ENCODE data around the gene SLC47A2. TPM values are rescaled to one million over a fixed set of nuclear protein-coding genes. Genes with fewer than 3 reads are reported as not detected.

The SLC47A2 gene
- total and polyA plus RNA-seq, 2 of the 13 experiments (the other 11 are each of a cell fraction or from before 2014, with no cell fraction given): 0.04 TPM; not detected in 1

DNA sequence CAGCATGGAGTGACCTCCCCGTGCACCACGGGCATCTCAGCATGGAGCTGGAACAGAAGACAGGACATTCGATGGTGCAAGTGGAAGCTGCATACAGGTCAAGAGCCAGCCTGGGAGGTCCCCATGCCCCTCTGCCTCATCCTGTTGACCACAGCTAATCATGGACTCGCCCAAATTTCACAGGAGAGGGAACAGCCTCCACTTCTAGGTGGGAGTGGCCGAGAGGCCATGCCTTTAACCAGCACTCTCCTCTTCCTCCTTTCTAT, 3.8 kb upstream of the SLC47A2 start (continued):
- TF ChIP-seq, protein P1, sequence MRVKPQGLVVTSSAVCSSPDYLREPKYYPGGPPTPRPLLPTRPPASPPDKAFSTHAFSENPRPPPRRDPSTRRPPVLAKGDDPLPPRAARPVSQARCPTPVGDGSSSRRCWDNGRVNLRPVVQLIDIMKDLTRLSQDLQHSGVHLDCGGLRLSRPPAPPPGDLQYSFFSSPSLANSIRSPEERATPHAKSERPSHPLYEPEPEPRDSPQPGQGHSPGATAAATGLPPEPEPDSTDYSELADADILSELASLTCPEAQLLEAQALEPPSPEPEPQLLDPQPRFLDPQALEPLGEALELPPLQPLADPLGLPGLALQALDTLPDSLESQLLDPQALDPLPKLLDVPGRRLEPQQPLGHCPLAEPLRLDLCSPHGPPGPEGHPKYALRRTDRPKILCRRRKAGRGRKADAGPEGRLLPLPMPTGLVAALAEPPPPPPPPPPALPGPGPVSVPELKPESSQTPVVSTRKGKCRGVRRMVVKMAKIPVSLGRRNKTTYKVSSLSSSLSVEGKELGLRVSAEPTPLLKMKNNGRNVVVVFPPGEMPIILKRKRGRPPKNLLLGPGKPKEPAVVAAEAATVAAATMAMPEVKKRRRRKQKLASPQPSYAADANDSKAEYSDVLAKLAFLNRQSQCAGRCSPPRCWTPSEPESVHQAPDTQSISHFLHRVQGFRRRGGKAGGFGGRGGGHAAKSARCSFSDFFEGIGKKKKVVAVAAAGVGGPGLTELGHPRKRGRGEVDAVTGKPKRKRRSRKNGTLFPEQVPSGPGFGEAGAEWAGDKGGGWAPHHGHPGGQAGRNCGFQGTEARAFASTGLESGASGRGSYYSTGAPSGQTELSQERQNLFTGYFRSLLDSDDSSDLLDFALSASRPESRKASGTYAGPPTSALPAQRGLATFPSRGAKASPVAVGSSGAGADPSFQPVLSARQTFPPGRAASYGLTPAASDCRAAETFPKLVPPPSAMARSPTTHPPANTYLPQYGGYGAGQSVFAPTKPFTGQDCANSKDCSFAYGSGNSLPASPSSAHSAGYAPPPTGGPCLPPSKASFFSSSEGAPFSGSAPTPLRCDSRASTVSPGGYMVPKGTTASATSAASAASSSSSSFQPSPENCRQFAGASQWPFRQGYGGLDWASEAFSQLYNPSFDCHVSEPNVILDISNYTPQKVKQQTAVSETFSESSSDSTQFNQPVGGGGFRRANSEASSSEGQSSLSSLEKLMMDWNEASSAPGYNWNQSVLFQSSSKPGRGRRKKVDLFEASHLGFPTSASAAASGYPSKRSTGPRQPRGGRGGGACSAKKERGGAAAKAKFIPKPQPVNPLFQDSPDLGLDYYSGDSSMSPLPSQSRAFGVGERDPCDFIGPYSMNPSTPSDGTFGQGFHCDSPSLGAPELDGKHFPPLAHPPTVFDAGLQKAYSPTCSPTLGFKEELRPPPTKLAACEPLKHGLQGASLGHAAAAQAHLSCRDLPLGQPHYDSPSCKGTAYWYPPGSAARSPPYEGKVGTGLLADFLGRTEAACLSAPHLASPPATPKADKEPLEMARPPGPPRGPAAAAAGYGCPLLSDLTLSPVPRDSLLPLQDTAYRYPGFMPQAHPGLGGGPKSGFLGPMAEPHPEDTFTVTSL (CRISPR knock-in tag; IDR thresholded peaks at IDR 0.05; ENCODE audit: borderline replicate concordance): no peak

- no TSS peak for BruUV-seq (replicated peaks)
- CTCF ChIA-PET (ENCODE audit: low intra/inter-chr PET ratio, low total read pairs): interaction anchor here (1.0 to 1.3 kb wide), 2 partner anchors 43 to 206 kb away, joined by 3 to 4 read pairs; no protein-coding TSS in a partner anchor
- no peak overlapping the region for H3K27ac ChIP-seq (ENCODE audit: extremely low read length, insufficient read depth, low read length)
- no peak overlapping the region for H3K4me2 ChIP-seq (ENCODE audit: low read depth, low read length)
- H4K20me1 ChIP-seq (ENCODE audit: insufficient read depth, low read length): no peaks in the 10 kb centered on the region
- H3K9me3 ChIP-seq (ENCODE audit: low read length): no peaks in the 10 kb centered on the region
- ATAC-seq (no peak), DNase-seq (ENCODE audit: low spot score) (no peak), FAIRE-seq (no peak)
- intact Hi-C loops (cut with micrococcal nuclease; ENCODE audit: unreplicated experiment): loop anchor here (5.0 to 10.0 kb wide), 3 partner anchors 43 to 75 kb away; partner anchors contain the start of gene ALDH3A2
- no peaks in the 10 kb centered on the region for H3K36me3 ChIP-seq (replicated peaks in 1 of 2; ENCODE audit: control insufficient read depth in 1 of 2, insufficient read depth in 2 of 2, low read length in 2 of 2)
- WGBS (ENCODE audit: low lambda C conversion rate): 89% methylated on average over 20 of the region's 23 CpGs
- POLR2A ChIA-PET: interaction anchor here (1.2 to 2.6 kb wide), 7 partner anchors 8 to 188 kb away, joined by 3 to 17 read pairs (median 7); partner anchors contain the start of genes ALDH3A2 and SLC47A1
- H2AFZ ChIP-seq (ENCODE audit: low read length): no peak overlapping the region
- in situ Hi-C loops (cut with HindIII; ENCODE audit: extremely low pct_ligation_motif_present, low pct_unique_long_range_greater_than_20kb): loop anchor here (25.0 kb wide), 1 partner anchor 207 kb away; no protein-coding TSS in a partner anchor
- peaks cover 65% of the 10 kb centered on the region for H3K4me1 ChIP-seq (ENCODE audit: insufficient read depth, low read length)
- no peak overlapping the region for H3K9ac ChIP-seq (ENCODE audit: insufficient read depth, low read depth, low read length)
- H3K4me3 ChIP-seq (replicated peaks in 1 of 3; ENCODE audit: insufficient read depth in 1 of 3, low read depth in 2 of 3, low read length in 3 of 3): no peak overlapping the region
- H3K79me2 ChIP-seq (ENCODE audit: insufficient read depth, low read length): no peaks in the 10 kb centered on the region
- TF ChIP-seq ADNP (CRISPR knock-in tag; IDR thresholded peaks at IDR 0.05) (no peak), FOSL2 (CRISPR knock-in tag; IDR thresholded peaks at IDR 0.05) (peak; percentile 50; the same call in 1 of the 2 replicates), SALL1 (CRISPR knock-in tag; IDR thresholded peaks at IDR 0.05) (0 out of 2 replicates have a peak, but pooled peaks have one; percentile 3)
- TF ChIP-seq, protein P2, sequence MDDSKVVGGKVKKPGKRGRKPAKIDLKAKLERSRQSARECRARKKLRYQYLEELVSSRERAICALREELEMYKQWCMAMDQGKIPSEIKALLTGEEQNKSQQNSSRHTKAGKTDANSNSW (CRISPR knock-in tag; IDR thresholded peaks at IDR 0.05; ENCODE audit: borderline replicate concordance): no peak
- peaks cover 0 to 2% of the 10 kb centered on the region in 2 experiments; a peak in 2 of 5 replicates for H3K27me3 ChIP-seq (ENCODE audit: control insufficient read depth in 1 of 2, insufficient read depth in 2 of 2, low read length in 2 of 2)
These were observed 3.2 kb upstream of the SLC47A2 start for GRCh38 chr17:19719355-19720209.
